IMR-90 (cell line): Measurements from ENCODE around the gene SF3A1. TPM values are rescaled to one million over a fixed set of nuclear protein-coding genes. Genes with fewer than 3 reads are reported as not detected.

ENCODE experiments used
- ATAC-seq: fragments of 200-7000 bp; cut with Tn5 transposase; 2 replicates; pipeline ENCODE4 v1.9.1; 2020; ENCODE audit warnings: low read depth, mild to moderate bottlenecking, moderate library complexity
- BruUV-seq: library from RNA; stranded (reverse); fragments of 400-500 nt; replicated peaks from 2 replicates; lab custom pipeline; 2021; lab: Mats Ljungman, UMichigan
- CTCF ChIA-PET: fragments of 300-600 bp; formaldehyde crosslinking; extraction: SDS; loops from one replicate; lab custom pipeline; 2021; ENCODE audit warnings: antibody characterized with exemption; lab: Yijun Ruan, JAX
- POLR2A ChIA-PET: fragments of 300-600 bp; sonication (Branson Sonifier 250); formaldehyde crosslinking; loops from one replicate; lab custom pipeline; 2022; ENCODE audit warnings: antibody characterized with exemption; ENCODE audit not compliant: unreplicated experiment; lab: Charles Lee
- DNase-seq: peaks from one replicate; pipeline ENCODE4 v3.0.0; 2013
- H2AFZ ChIP-seq: replicated peaks from 2 replicates; pipeline ENCODE3; 2013; ENCODE audit warnings: low read length, mild to moderate bottlenecking; ENCODE audit not compliant: poor library complexity
- H2AK5ac ChIP-seq: 2 replicates; pipeline ENCODE4 v1.6.1; 2013; ENCODE audit warnings: low read depth, low read length, inconsistent platforms
- H2AK9ac ChIP-seq: replicated peaks from 2 replicates; pipeline ENCODE3; 2013; ENCODE audit warnings: mild to moderate bottlenecking, low read depth, low read length, moderate library complexity; ENCODE audit not compliant: poor library complexity
- H2BK120ac ChIP-seq: 2 replicates; pipeline ENCODE4 v1.6.1; 2013; ENCODE audit warnings: low read depth, low read length, inconsistent platforms
- H2BK15ac ChIP-seq: 3 replicates; pipeline ENCODE4 v1.6.1; 2013; ENCODE audit warnings: low read depth, low read length, inconsistent platforms
- H2BK20ac ChIP-seq: 2 replicates; pipeline ENCODE4 v1.6.1; 2013; ENCODE audit warnings: low read depth, mild to moderate bottlenecking, inconsistent platforms, low read length, moderate library complexity
- H2BK5ac ChIP-seq: 2 replicates; pipeline ENCODE4 v1.6.1; 2013; ENCODE audit warnings: mild to moderate bottlenecking, low read depth, low read length, inconsistent platforms; ENCODE audit not compliant: poor library complexity, severe bottlenecking
- H3K14ac ChIP-seq: replicated peaks from 2 replicates; pipeline ENCODE4 v1.6.1; 2013; ENCODE audit warnings: low read depth, low read length, inconsistent platforms
- H3K18ac ChIP-seq: 2 replicates; pipeline ENCODE4 v1.6.1; 2013; ENCODE audit warnings: low read depth, low read length, control low read depth
- H3K23ac ChIP-seq: 2 replicates; pipeline ENCODE4 v1.6.1; 2013; ENCODE audit warnings: low read depth, low read length, inconsistent platforms
- H3K27ac ChIP-seq: 2 replicates; pipeline ENCODE4 v1.5.1; 2013; ENCODE audit warnings: mild to moderate bottlenecking, control low read depth, low read length; ENCODE audit not compliant: insufficient read depth
- H3K27me3 ChIP-seq: 2 replicates; pipeline ENCODE4 v1.6.1; 2013; ENCODE audit warnings: low read length; ENCODE audit not compliant: control insufficient read depth, insufficient read depth
- H3K36me3 ChIP-seq: 2 replicates; pipeline ENCODE4 v1.6.1; 2013; ENCODE audit warnings: low read length, mixed read lengths; ENCODE audit not compliant: control insufficient read depth, insufficient read depth
- H3K4ac ChIP-seq: 2 replicates; pipeline ENCODE4 v1.6.1; 2013; ENCODE audit warnings: low read depth, low read length, inconsistent platforms
- H3K4me1 ChIP-seq: 2 replicates; pipeline ENCODE4 v1.6.1; 2013; ENCODE audit warnings: low read length, mixed read lengths; ENCODE audit not compliant: control insufficient read depth, insufficient read depth
- H3K4me2 ChIP-seq: 2 replicates; pipeline ENCODE4 v1.6.1; 2013; ENCODE audit warnings: low read depth, mild to moderate bottlenecking, control low read depth, low read length, moderate library complexity
- H3K4me3 ChIP-seq: 2 replicates; pipeline ENCODE4 v1.5.1; 2013; ENCODE audit warnings: low read depth, mild to moderate bottlenecking, control low read depth, low read length, moderate library complexity; ENCODE audit not compliant: insufficient read depth
- H3K56ac ChIP-seq: 2 replicates; pipeline ENCODE4 v1.6.1; 2013; ENCODE audit warnings: low read length, inconsistent platforms; ENCODE audit not compliant: insufficient read depth; ENCODE audit errors: extremely low read depth
- H3K79me1 ChIP-seq, 2 experiments: 2 replicates each; pipeline ENCODE4 v1.6.1; 2013; ENCODE audit warnings: low read length in 2 of 2, inconsistent platforms in 1 of 2, low read depth in 1 of 2
- H3K9ac ChIP-seq: 2 replicates; pipeline ENCODE4 v1.6.1; 2013; ENCODE audit warnings: low read depth, low read length, control low read depth
- H3K9me1 ChIP-seq: 2 replicates; pipeline ENCODE4 v1.6.1; 2013; ENCODE audit warnings: low read length, inconsistent platforms; ENCODE audit not compliant: insufficient read depth
- H3K9me3 ChIP-seq: 2 replicates; pipeline ENCODE4 v1.6.1; 2013; ENCODE audit warnings: low read length; ENCODE audit not compliant: control insufficient read depth, insufficient read depth
- H4K20me1 ChIP-seq: 2 replicates; pipeline ENCODE4 v1.6.1; 2013; ENCODE audit warnings: low read length, inconsistent platforms; ENCODE audit not compliant: insufficient read depth
- H4K5ac ChIP-seq: 2 replicates; pipeline ENCODE4 v1.6.1; 2013; ENCODE audit warnings: mild to moderate bottlenecking, low read depth, low read length, control low read depth
- H4K8ac ChIP-seq, 2 experiments: 2 replicates each; pipeline ENCODE4 v1.6.1; 2013; ENCODE audit warnings: low read depth in 2 of 2, low read length in 2 of 2, control low read depth in 1 of 2, inconsistent platforms in 1 of 2
- H4K91ac ChIP-seq: 2 replicates; pipeline ENCODE4 v1.6.1; 2013; ENCODE audit warnings: low read depth, low read length, inconsistent platforms; ENCODE audit not compliant: insufficient read depth
- CEBPB ChIP-seq: IDR thresholded peaks from 2 replicates; pipeline ENCODE4 v1.6.1; 2012; ENCODE audit warnings: low read depth, low read length, improper control_type of control experiment
- CHD1 ChIP-seq: IDR thresholded peaks from 2 replicates; pipeline ENCODE4 v1.6.1; 2012; ENCODE audit warnings: low read depth, low read length, improper control_type of control experiment
- FOS ChIP-seq: fragments of 150-350 bp; IDR thresholded peaks from 2 replicates; pipeline ENCODE4 v1.6.1; 2016; ENCODE audit warnings: low read depth, low read length
- MXI1 ChIP-seq: IDR thresholded peaks from 2 replicates; pipeline ENCODE4 v1.6.1; 2012; ENCODE audit warnings: low read depth, mild to moderate bottlenecking, low read length, moderate library complexity, borderline replicate concordance
- NFE2L2 ChIP-seq: fragments of 150-350 bp; IDR thresholded peaks from 2 replicates; pipeline ENCODE4 v1.6.1; 2016; ENCODE audit warnings: low read depth, mild to moderate bottlenecking, low read length
- POLR2A ChIP-seq: IDR thresholded peaks from 2 replicates; pipeline ENCODE4 v1.6.1; 2012; ENCODE audit warnings: mild to moderate bottlenecking, low read depth, low read length
- RAD21 ChIP-seq: IDR thresholded peaks from 2 replicates; pipeline ENCODE4 v1.6.1; 2012; ENCODE audit warnings: low read length, improper control_type of control experiment
- RCOR1 ChIP-seq: IDR thresholded peaks from 2 replicates; pipeline ENCODE4 v1.6.1; 2012; ENCODE audit warnings: mild to moderate bottlenecking, low read length, improper control_type of control experiment; ENCODE audit not compliant: insufficient replicate concordance
- RFX5 ChIP-seq: IDR thresholded peaks from 2 replicates; pipeline ENCODE4 v1.8.0; 2012; ENCODE audit warnings: low read depth, mild to moderate bottlenecking, low read length, moderate library complexity
- SMC3 ChIP-seq: fragments of 150-350 bp; IDR thresholded peaks from 2 replicates; pipeline ENCODE4 v1.6.1; 2016; ENCODE audit warnings: low read depth, mild to moderate bottlenecking, antibody characterized with exemption, low read length, moderate library complexity
- WGBS, 2 experiments: methylation state at CpG; one replicate each; pipeline versions ENCODE4 v1.1.5 to v1.1.7; 2013; ENCODE audit warnings: missing lambda C conversion rate in 2 of 2; ENCODE audit not compliant: insufficient read length in 1 of 2; ENCODE audit errors: extremely low coverage in 2 of 2; 5-methylcytosine and 5-hydroxymethylcytosine counted together
- dilution Hi-C: fragments of 300-500 bp; cut with HindIII; formaldehyde crosslinking; loops from one replicate; pipeline ENCODE4 v1.14.3; 2018; ENCODE audit warnings: low sequenced_read_pairs; ENCODE audit not compliant: unreplicated experiment
- in situ Hi-C: fragments of 300-500 bp; cut with MboI; formaldehyde crosslinking; loops from 3 replicates; pipeline ENCODE4 v1.14.3; 2019; ENCODE audit warnings: low sequenced_read_pairs, inconsistent platforms, mixed read lengths
- intact Hi-C: fragments of 100-400 bp; cut with micrococcal nuclease; formaldehyde crosslinking; loops from 2 replicates; pipeline ENCODE4 v1.10.0; 2022
- polyA plus RNA-seq, 3 experiments: library from polyadenylated mRNA; depleted of rRNA; stranded (reverse); fragments of >200 nt; gene quantifications; 2 replicates each; pipeline ENCODE4 v1.2.3, GENCODE V29; 2012; ENCODE audit warnings: low replicate concordance in 1 of 3
- total RNA-seq: library from RNA; depleted of rRNA; stranded (reverse); fragments of >200 nt; gene quantifications from 2 replicates; pipeline ENCODE4 v1.2.3, GENCODE V29; 2012
- TF ChIP-seq, protein P1 (sequence below): fragments of 150-350 bp; IDR thresholded peaks from 2 replicates; pipeline ENCODE4 v1.6.1; 2016; ENCODE audit warnings: low read depth, mild to moderate bottlenecking, low read length, moderate library complexity, borderline replicate concordance
- TF ChIP-seq, protein P2 (sequence below): fragments of 150-350 bp; IDR thresholded peaks from 2 replicates; pipeline ENCODE4 v1.6.1; 2017; ENCODE audit warnings: mild to moderate bottlenecking, antibody characterized with exemption, low read length, low read depth
- TF ChIP-seq, protein P3 (sequence below): conservative IDR thresholded peaks from 2 replicates; pipeline ENCODE4 v1.5.1; 2012; ENCODE audit warnings: mild to moderate bottlenecking, low read depth, low read length, improper control_type of control experiment

SF3A1 gene
- total and polyA plus RNA-seq, 2 of the 4 experiments (the other 2 are of a cell fraction) = 36.9 to 67.2 TPM

DNA sequence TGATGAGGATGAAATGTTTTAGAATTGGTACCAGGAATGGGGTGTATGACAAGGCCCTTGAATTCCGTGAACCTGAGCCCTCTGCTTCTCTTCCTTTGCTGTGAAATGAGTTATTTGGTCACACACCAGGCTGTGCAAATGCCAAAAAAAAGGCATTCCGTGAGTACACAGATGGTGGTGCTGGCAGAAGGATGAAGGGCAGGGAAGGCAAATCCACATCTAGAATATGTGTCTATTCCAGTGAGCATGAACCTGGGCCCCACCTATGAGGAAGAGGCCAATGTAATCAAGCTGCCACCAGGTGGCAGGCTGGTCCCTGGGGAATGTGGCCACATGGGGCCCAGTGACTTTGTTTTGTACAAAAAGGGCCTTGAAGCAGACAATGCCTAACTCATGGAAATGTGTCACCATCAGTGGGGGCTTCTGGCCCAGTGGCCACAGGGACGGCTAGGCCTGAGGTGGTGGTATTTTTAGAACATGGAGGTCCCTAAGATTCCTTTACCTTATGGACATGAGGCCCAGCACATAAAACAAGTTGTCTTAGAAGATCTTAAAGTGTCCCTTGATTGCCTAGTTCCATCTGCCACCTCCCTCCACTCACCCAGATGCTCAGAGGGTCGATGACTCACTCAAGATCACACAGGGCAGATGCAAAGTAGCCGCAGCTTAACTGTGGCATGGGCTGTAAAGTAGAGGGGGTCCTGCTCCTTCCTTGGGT, 34.4 kb upstream of the SF3A1 start:
- peaks cover 13% of the 10 kb centered on the region for H3K4me1 ChIP-seq
- POLR2A ChIA-PET = no interaction called here
- ATAC-seq = no peak; the same call in 1 of the 2 replicates
- TF ChIP-seq, protein P1, sequence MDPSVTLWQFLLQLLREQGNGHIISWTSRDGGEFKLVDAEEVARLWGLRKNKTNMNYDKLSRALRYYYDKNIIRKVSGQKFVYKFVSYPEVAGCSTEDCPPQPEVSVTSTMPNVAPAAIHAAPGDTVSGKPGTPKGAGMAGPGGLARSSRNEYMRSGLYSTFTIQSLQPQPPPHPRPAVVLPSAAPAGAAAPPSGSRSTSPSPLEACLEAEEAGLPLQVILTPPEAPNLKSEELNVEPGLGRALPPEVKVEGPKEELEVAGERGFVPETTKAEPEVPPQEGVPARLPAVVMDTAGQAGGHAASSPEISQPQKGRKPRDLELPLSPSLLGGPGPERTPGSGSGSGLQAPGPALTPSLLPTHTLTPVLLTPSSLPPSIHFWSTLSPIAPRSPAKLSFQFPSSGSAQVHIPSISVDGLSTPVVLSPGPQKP = no peak
- TF ChIP-seq, protein P2, sequence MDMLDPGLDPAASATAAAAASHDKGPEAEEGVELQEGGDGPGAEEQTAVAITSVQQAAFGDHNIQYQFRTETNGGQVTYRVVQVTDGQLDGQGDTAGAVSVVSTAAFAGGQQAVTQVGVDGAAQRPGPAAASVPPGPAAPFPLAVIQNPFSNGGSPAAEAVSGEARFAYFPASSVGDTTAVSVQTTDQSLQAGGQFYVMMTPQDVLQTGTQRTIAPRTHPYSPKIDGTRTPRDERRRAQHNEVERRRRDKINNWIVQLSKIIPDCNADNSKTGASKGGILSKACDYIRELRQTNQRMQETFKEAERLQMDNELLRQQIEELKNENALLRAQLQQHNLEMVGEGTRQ = peak; percentile 60; the same call in 1 of the 2 replicates
- TF ChIP-seq, protein P3, sequence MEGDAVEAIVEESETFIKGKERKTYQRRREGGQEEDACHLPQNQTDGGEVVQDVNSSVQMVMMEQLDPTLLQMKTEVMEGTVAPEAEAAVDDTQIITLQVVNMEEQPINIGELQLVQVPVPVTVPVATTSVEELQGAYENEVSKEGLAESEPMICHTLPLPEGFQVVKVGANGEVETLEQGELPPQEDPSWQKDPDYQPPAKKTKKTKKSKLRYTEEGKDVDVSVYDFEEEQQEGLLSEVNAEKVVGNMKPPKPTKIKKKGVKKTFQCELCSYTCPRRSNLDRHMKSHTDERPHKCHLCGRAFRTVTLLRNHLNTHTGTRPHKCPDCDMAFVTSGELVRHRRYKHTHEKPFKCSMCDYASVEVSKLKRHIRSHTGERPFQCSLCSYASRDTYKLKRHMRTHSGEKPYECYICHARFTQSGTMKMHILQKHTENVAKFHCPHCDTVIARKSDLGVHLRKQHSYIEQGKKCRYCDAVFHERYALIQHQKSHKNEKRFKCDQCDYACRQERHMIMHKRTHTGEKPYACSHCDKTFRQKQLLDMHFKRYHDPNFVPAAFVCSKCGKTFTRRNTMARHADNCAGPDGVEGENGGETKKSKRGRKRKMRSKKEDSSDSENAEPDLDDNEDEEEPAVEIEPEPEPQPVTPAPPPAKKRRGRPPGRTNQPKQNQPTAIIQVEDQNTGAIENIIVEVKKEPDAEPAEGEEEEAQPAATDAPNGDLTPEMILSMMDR = peak; percentile 87
- TF ChIP-seq CEBPB = no peak
- TF ChIP-seq CHD1 = no peak
- TF ChIP-seq RAD21 = peak; percentile 91
- TF ChIP-seq FOS = peak; percentile 47; the same call in 1 of the 2 replicates
- no peak for TF ChIP-seq NFE2L2
- no peak for TF ChIP-seq RFX5
- TF ChIP-seq RCOR1 = no peak
- peak; percentile 36; the same call in 1 of the 2 replicates for TF ChIP-seq MXI1
- no peak for TF ChIP-seq POLR2A
- TF ChIP-seq SMC3 = peak; percentile 87

More for the DNA sequence above, 34.4 kb upstream of the SF3A1 start:
- Histone ChIP-seq H3K23ac (no peak overlapping the region), H3K27ac (no peak overlapping the region), H2AK5ac (peak overlapping the region; percentile 75), H3K18ac (no peak overlapping the region), H3K9me1 (peaks cover 7% of the 10 kb centered on the region), H2BK15ac (peak overlapping the region; percentile 46; the same call in 2 of the 3 replicates), H2AK9ac (peak overlapping the region; percentile 10), H4K20me1 (no peaks in the 10 kb centered on the region), H3K36me3 (no peaks in the 10 kb centered on the region), H3K27me3 (no peaks in the 10 kb centered on the region), H2BK20ac (peak overlapping the region; percentile 54; the same call in 1 of the 2 replicates), H3K9me3 (no peaks in the 10 kb centered on the region), H3K4ac (peak overlapping the region; percentile 55), H3K56ac (no peak overlapping the region), H3K14ac (0 out of 2 replicates have a peak overlapping the region, but pooled peaks have one; percentile 54), H4K91ac (peak overlapping the region; percentile 45), H3K4me2 (no peak overlapping the region), H3K79me1 (peaks cover 5 to 11% of the 10 kb centered on the region in 2 experiments), H2BK5ac (no peak overlapping the region), H2BK120ac (0 out of 2 replicates have a peak overlapping the region, but pooled peaks have one; percentile 40), H3K4me3 (no peak overlapping the region), H3K9ac (no peak overlapping the region), H2AFZ (peak overlapping the region; percentile 85), H4K8ac (peak overlapping the region; percentile 9 to 73; a peak in 2 of 4 replicates), H4K5ac (peak overlapping the region; percentile 34; the same call in 1 of the 2 replicates)
- BruUV-seq = no TSS peak
- 78% methylated on average over 1 of the region's 5 CpGs; no CpG with 5 or more reads in 1 of the 2 experiments for WGBS, 2 experiments
- CTCF ChIA-PET = interaction anchor here (1.2 kb wide), 1 partner anchor 35 kb away, joined by 3 read pairs; no protein-coding TSS in a partner anchor
- DNase-seq = peak; percentile 70
- intact Hi-C loops (loop anchor here (1.0 kb wide), 1 partner anchor 94 kb away; no protein-coding TSS in a partner anchor), dilution Hi-C loops (no loop called here), in situ Hi-C loops (loop anchor here (10.0 kb wide), 2 partner anchors 94 to 286 kb away; no protein-coding TSS in a partner anchor)
